Thyroid gland (tissue), 4 donors: ENCODE data around the gene ANO5. TPM values are rescaled to one million over a fixed set of nuclear protein-coding genes. Genes with fewer than 3 reads are reported as not detected.

Source experiments
- DNase-seq, 2 donors: peaks; one replicate each; pipeline ENCODE4 v3.0.0-alpha.2; 2019
- H3K27ac ChIP-seq, 3 donors: fragments of 200-600 bp; sonication (generic); 1 replicate in 2 of 3; 2 replicates in 1 of 3; pipeline ENCODE4 v1.5.1; 2016 to 2019; ENCODE audit warnings: mild to moderate bottlenecking in 1 of 3, moderate library complexity in 1 of 3
- H3K27me3 ChIP-seq: fragments of 200-600 bp; sonication (generic); one replicate; pipeline ENCODE4 v1.5.1; 2019
- H3K36me3 ChIP-seq, 2 donors: fragments of 200-600 bp; sonication (generic); one replicate each; pipeline ENCODE4 v1.5.1; 2016 to 2019
- H3K4me1 ChIP-seq, 2 donors: fragments of 200-600 bp; sonication (generic); one replicate each; pipeline ENCODE4 v1.5.1; 2017 to 2019
- H3K4me3 ChIP-seq, 3 donors: fragments of 200-600 bp; sonication (generic); replicated peaks in 1 of 3; 1 replicate in 2 of 3; 2 replicates in 1 of 3; pipeline ENCODE4 v1.5.1; 2016; ENCODE audit warnings: mild to moderate bottlenecking in 1 of 3
- H3K9me3 ChIP-seq: fragments of 200-600 bp; sonication (generic); one replicate; pipeline ENCODE4 v1.5.1; 2017
- POLR2A ChIP-seq, 2 donors: fragments of 450-650 bp; IDR thresholded peaks; one replicate each; pipeline ENCODE4 v1.6.1; 2017; ENCODE audit warnings: antibody characterized with exemption in 2 of 2, mild to moderate bottlenecking in 2 of 2, moderate library complexity in 1 of 2
- WGBS, 2 donors: methylation state at CpG; one replicate each; pipeline ENCODE4 v1.1.5; 2017; 5-methylcytosine and 5-hydroxymethylcytosine counted together
- intact Hi-C: fragments of 100-400 bp; cut with DNase I; formaldehyde crosslinking; loops from one replicate; pipeline ENCODE4 v1.15.1; 2023
- total RNA-seq, 4 donors: library from RNA; depleted of rRNA; stranded (reverse); fragments of >200 nt; gene quantifications; one replicate each; pipeline ENCODE4 v1.2.3, GENCODE V29; 2016
- TF ChIP-seq, protein P1 (sequence below), 6 experiments: fragments of 200-600 bp in 3 of 6; fragments of 450-650 bp in 3 of 6; sonication (generic) in 3 of 6; IDR thresholded peaks; one replicate each; pipeline ENCODE4 v1.5.1; 2016 to 2019; ENCODE audit warnings: antibody characterized with exemption in 6 of 6, mild to moderate bottlenecking in 2 of 6, inconsistent platforms in 1 of 6, moderate library complexity in 1 of 6

The ANO5 gene, protein sequence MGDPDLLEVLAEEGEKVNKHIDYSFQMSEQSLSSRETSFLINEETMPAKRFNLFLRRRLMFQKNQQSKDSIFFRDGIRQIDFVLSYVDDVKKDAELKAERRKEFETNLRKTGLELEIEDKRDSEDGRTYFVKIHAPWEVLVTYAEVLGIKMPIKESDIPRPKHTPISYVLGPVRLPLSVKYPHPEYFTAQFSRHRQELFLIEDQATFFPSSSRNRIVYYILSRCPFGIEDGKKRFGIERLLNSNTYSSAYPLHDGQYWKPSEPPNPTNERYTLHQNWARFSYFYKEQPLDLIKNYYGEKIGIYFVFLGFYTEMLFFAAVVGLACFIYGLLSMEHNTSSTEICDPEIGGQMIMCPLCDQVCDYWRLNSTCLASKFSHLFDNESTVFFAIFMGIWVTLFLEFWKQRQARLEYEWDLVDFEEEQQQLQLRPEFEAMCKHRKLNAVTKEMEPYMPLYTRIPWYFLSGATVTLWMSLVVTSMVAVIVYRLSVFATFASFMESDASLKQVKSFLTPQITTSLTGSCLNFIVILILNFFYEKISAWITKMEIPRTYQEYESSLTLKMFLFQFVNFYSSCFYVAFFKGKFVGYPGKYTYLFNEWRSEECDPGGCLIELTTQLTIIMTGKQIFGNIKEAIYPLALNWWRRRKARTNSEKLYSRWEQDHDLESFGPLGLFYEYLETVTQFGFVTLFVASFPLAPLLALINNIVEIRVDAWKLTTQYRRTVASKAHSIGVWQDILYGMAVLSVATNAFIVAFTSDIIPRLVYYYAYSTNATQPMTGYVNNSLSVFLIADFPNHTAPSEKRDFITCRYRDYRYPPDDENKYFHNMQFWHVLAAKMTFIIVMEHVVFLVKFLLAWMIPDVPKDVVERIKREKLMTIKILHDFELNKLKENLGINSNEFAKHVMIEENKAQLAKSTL
- 10 to 100 TPM in 1 of 4 donors, 1 to 10 TPM in 3; 7.4 to 13.8 (median 9.7) TPM for total RNA-seq

DNA sequence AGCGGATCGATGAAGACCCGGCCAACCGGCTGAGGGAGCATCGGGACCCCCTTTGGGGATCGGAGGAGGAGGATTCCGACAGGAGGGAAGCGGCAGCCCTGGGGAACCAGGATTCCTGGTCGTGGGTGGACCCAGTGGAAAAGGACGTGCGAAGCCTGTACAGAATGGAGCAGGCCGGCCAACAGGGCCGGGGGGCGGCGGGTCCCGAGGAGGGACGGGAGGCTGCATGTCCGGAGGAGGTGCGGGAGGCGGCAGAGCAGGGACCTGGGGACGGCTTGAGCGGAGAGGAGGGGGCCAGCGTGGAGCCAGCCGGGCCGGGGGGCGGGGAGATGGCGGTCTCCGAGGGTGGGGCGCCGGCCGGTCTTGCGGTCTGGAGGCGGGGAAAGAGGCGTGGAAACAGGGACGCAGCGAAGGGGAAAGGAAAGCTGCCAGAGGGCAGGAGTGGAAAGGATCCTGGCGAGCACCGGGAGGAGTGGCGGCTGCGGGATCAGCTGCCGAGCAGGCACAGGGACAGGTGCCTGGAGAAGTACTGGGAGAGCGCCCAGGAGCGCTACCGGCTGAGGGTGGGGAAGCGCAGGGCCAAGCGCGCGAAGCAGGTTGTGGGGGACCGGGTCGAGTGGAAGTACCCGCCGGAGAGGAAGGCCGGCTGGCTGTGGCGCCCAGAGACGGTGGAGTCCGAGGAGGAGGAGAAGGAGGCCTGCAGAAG is at the start of gene ANO5:
ANO5 (plus strand) TSS at position 444 of the 706 bp plus-strand sequence. CDS start 408 bp downstream, outside the sequence.
- Histone ChIP-seq H3K4me1 (peaks cover 0 to 8% of the 10 kb centered on the region in 2 donors), H3K36me3 (no peaks in the 10 kb centered on the region), H3K4me3 (peak within 1 kb of the TSS; percentile 42 to 74 (median 68)), H3K27me3 (no peaks in the 10 kb centered on the region), H3K9me3 (no peaks in the 10 kb centered on the region), H3K27ac (peak within 1 kb of the TSS in 2 of 3 donors; percentile 45 to 56)
- TF ChIP-seq, protein P1, sequence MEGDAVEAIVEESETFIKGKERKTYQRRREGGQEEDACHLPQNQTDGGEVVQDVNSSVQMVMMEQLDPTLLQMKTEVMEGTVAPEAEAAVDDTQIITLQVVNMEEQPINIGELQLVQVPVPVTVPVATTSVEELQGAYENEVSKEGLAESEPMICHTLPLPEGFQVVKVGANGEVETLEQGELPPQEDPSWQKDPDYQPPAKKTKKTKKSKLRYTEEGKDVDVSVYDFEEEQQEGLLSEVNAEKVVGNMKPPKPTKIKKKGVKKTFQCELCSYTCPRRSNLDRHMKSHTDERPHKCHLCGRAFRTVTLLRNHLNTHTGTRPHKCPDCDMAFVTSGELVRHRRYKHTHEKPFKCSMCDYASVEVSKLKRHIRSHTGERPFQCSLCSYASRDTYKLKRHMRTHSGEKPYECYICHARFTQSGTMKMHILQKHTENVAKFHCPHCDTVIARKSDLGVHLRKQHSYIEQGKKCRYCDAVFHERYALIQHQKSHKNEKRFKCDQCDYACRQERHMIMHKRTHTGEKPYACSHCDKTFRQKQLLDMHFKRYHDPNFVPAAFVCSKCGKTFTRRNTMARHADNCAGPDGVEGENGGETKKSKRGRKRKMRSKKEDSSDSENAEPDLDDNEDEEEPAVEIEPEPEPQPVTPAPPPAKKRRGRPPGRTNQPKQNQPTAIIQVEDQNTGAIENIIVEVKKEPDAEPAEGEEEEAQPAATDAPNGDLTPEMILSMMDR (IDR thresholded peaks at IDR 0.05), result no peak
- TF ChIP-seq POLR2A (IDR thresholded peaks at IDR 0.05), result peak in 1 of 2 donors; percentile 74
- intact Hi-C loops, result no loop called here
- DNase-seq, result peak; percentile 73 to 81
- 1% methylated on average over 51 to 56 of the region's 56 CpGs for WGBS, 2 donors

DNA sequence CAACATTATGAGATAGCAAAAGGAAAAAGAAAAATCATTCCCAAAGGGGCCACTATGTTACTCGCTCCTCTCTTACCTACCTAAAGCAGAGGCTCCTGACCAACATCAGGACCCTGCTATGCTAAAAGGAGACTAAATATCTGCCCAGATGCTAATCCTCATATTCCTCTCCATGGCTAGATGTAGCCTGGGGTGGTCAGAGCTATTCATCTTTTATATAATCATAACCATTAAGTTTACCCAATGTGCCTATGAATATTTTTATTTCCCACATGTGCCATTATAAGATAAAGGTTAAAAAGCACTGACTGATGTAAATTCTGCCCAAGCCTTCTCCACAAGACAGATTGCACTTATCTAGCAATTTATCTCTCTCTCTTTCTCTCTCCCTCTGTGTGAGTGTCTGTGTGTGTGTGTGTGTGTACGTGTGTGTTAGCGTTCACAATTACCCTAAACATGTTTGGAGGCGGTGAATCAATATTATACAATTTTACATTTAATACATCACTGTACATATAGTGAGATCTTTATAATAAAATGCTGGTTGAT is 41.2 kb upstream of the ANO5 start:
- intact Hi-C loops, result no loop called here
- H3K27ac ChIP-seq, result no peak overlapping the region
- no peaks in the 10 kb centered on the region for H3K27me3 ChIP-seq
- no peak overlapping the region for H3K4me3 ChIP-seq
- TF ChIP-seq POLR2A (IDR thresholded peaks at IDR 0.05), result no peak
- TF ChIP-seq, protein P1 (IDR thresholded peaks at IDR 0.05), result no peak
- H3K9me3 ChIP-seq, result no peaks in the 10 kb centered on the region
- WGBS, 2 donors, result 92 to 94% methylated on average over 4 of the region's 4 CpGs
- H3K4me1 ChIP-seq, result no peaks in the 10 kb centered on the region
- DNase-seq, result no peak
- H3K36me3 ChIP-seq, result no peaks in the 10 kb centered on the region

DNA sequence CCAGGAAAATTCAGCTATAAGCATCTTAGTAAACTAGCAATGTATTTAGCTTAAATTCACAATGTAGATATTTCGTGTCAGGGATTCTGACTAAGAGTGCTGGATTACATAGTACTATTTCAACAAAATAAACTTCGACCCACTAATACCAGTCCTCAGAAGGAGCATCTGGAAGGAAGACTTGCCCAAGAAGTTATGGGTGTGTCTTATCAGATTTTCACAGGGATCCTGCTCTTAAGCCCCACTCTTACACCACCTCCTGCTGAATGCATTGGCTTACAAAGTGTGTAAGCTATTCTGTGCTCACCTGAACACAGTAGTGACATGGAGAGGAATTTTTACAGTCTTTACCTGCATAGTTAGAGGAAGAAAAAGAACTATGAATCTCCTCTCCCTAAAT is 35.4 kb upstream of the ANO5 start:
- 82 to 88% methylated on average over 2 of the region's 2 CpGs for WGBS, 2 donors
- intact Hi-C loops, result no loop called here
- Histone ChIP-seq H3K9me3 (no peaks in the 10 kb centered on the region), H3K36me3 (no peaks in the 10 kb centered on the region), H3K4me1 (no peaks in the 10 kb centered on the region), H3K27me3 (no peaks in the 10 kb centered on the region), H3K27ac (no peak overlapping the region), H3K4me3 (no peak overlapping the region)
- TF ChIP-seq, protein P1 (IDR thresholded peaks at IDR 0.05), result no peak
- no peak for TF ChIP-seq POLR2A (IDR thresholded peaks at IDR 0.05)
- DNase-seq, result no peak

DNA sequence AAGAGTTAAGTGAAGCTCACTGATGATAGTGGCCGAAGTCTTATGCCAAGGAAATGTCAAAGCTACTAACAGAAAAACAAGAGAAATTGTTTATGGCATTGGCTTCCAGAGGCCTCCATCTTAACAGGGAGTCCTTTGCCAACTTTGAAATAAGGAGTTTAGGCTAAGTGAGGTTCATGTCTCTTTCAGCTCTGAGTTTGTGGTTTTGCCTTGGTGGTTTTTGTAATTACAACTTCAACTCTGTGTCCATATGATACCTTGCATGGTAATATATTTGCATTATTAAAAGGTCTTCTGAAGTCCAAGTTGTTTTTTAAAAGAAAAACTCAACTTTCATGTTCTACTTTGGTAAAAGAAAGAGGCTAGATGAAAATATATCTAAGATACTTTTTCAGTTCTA is 31.4 kb upstream of the ANO5 start:
- H3K27ac ChIP-seq, result no peak overlapping the region
- no peaks in the 10 kb centered on the region for H3K9me3 ChIP-seq
- no peak for DNase-seq
- TF ChIP-seq POLR2A (IDR thresholded peaks at IDR 0.05), result no peak
- TF ChIP-seq, protein P1 (IDR thresholded peaks at IDR 0.05), result no peak
- H3K27me3 ChIP-seq, result no peaks in the 10 kb centered on the region
- 66 to 80% methylated on average over 1 of the region's 1 CpG for WGBS, 2 donors
- no peaks in the 10 kb centered on the region for H3K36me3 ChIP-seq
- intact Hi-C loops, result no loop called here
- H3K4me3 ChIP-seq, result no peak overlapping the region
- H3K4me1 ChIP-seq, result no peaks in the 10 kb centered on the region
